HG03139 (cell line): Measurements from ENCODE around the gene PFKL.
A peak's percentile ranks its signal among the peaks of the same experiment; 100 is the strongest.
"Not testable (repeated sequence)": the region's sequence is repeated elsewhere in the genome, so short reads cannot be mapped to it uniquely, and the experiment has no call there.

Experiments
- ATAC-seq: cut with Tn5 transposase; IDR thresholded peaks from one replicate; pipeline ENCODE4 v1.9.1; 2021; ENCODE audit not compliant: unreplicated experiment

Gene PFKL

DNA sequence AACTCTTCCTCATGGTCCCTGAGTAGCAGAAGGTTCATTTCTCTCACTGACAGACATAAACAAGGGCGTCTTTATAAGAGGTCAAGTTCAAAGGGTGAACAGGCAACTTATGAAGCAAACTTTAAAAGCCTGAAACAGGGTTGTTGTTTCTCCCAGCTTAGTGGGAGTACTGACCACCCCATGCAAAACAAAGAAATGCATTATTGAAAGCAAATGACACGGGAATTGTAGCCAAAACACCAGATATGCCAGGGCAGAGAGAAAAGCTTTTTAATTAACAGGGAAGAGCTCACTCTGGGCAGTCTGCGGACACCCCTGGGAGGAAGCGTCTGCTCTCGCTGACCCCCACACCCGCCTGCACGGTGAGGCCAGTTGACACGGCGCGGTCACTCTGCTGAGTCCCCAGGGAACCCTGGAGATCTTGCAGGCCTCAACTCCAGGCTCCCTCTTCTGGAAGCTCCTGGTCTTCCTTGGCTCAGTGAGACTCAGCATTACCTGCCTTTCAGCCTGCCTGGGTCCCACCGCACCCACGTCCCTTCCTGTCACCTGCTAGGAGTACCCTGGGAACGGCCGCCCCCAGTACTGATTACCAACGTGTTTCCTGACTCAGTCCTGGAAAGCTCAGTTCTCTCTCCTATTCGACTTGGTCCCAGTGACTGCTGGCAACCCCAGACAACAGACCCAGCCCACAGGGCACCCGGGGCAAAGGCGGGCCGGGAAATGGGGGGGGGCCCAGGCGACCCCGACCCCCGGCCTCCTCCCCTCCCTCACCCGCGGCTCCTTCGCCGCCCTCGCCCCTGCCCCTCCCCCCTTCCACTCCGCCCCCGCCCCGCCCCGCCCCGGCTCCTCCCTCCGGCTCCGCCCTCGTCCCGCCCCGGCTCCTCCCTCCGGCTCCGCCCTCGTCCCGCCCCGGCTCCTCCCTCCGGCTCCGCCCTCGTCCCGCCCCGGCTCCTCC, 38.4 kb downstream of the PFKL start:
- ATAC-seq, result no peak

GRCh38 chr21:44338971-44339910, 39.4 kb downstream of the PFKL start, which contains the start of gene CFAP410:
TSS of gene CFAP410 (minus strand) at chr21:44339390. CDS start at chr21:44339194, 196 bp downstream.
- peak; percentile 83 for ATAC-seq

DNA sequence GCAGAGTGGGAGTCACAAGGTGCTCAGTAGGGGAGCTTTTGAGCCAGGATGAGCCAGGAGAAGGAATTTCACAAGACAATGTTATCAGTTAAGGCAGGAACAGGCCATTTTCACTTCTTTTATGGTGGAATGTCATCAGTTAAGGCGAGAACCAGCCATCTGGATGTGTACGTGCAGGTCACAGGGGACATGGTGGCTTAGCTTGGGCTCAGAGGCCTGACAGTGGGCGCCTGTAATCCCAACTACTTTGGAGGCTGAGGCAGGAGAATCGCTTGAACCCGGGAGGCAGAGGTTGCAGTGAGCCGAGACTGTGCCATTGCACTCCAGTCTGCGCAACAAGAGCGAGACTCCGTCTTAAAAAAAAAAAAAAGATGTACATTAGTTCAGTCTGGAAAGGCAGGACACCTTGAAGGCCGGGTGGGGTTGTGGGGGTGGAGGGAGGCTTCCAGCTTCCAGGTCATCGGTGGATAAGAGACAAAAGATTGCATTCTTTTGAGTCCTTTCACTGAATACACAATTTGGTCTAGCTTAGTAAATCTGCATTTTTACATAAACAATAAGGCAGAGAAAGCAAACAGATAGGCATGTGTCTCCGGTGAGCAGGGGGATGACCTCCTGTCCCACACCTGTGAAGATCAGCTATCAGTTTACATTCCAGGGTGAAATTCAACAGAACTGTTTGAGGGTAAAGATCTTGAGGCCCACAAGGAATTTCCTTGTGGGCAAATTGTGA, 42.0 kb downstream of the PFKL start:
- not testable (repeated sequence) for ATAC-seq

GRCh38 chr21:44342981-44343380, 43.1 kb downstream of the PFKL start:
- not testable (repeated sequence) for ATAC-seq

- no peak for ATAC-seq
Measured at GRCh38 chr21:44344541-44345183, 44.8 kb downstream of the PFKL start.

- no peak for ATAC-seq
Measured at GRCh38 chr21:44345495-44345894, 45.6 kb downstream of the PFKL start.

DNA sequence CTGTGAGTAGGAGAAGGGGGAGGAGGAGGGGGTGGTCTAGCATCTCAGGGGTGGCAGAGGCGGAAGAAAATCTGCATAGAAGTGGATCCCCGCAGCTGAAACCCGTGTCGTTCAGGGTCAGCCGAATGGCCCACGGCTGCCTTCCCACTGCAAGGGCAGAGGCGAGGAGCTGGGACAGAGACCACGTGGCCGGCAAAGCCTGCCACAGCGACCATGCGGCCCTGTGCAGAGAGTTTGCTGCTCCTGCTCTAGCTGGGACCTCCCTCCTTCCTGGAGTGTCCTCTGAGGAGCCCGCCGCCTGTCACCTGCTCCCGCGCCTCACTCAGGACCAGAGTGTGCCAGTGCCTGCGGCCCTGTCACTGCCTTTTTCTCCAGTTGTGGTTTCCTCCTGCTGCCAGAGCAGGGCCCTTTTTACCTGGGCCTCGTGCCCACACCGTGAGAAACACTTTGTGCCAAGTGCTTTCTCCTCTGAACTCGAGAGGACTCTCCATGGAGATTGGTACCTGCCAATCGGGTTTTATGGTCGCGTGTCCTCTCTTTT, 48.1 kb downstream of the PFKL start:
- no peak for ATAC-seq

- ATAC-seq, result no peak
Measured at GRCh38 chr21:44348861-44349260, 49.0 kb downstream of the PFKL start.

DNA sequence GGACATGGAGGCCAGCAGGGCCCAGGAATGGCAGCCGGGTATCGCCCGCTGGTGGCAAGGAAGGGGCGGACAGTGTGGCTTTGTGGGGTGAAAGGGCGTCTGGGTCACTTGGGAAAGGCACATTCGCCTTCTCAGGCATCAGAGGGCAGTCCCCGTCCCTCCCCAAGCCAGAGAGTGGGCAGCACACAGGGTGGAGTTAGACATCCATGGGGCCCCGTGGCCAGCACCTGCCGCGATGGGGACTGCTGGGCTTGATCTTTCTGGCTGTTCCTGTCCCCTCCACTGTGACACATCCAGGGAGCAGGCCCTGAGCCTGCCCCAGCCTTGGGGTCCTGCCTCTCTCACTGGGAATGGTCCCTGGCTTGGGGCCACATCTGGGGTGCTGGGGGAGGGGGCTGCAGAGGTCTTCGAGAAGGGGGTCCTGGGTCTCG, 49.6 kb downstream of the PFKL start:
- ATAC-seq, result no peak

DNA sequence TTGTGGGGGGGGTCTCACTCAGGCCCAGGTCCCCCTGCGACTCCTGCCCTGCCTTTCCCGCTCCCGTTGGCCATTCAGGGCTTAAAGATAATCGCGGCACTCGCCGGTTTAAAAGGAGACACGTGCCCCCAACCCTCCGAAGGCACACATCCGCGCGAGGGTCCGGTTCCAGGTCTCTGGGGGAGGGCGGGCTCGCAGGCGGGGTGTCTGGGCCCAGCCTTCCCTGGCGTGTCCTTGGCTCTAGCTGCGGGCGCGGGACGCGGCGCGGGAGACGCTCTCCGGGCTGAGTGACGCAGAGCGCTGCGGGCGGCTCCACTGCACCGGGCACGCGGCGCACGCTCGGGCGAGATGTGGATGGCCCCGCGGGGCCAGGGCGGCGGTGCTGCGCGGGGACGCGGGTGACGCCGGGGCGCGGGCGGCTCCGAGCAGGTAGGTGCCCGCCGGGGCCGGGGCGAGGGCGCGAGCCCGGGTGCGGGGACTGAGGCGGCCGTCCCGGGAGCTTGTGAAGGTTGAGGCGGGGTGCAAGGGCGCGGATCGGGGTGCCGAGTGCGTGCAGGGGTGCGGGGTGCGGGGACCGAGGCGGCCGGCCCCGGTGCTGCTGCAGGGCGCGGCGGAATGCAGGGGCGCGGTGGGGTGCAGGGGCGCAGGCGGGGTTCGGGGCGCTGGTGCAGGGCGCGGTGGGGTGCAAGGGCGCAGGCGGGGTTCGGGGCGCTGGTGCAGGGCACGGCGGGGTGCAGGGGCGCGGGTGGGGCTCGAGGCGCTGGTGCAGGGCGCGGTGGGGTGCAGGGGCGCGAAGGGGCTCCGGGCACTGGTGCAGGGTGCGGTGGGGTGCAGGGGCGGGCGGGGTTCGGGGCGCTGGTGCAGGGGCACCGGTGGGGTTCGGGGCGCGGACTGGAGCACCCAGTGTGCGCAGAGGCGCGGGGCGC, 50.3 kb downstream of the PFKL start:
- ATAC-seq, result no peak

DNA sequence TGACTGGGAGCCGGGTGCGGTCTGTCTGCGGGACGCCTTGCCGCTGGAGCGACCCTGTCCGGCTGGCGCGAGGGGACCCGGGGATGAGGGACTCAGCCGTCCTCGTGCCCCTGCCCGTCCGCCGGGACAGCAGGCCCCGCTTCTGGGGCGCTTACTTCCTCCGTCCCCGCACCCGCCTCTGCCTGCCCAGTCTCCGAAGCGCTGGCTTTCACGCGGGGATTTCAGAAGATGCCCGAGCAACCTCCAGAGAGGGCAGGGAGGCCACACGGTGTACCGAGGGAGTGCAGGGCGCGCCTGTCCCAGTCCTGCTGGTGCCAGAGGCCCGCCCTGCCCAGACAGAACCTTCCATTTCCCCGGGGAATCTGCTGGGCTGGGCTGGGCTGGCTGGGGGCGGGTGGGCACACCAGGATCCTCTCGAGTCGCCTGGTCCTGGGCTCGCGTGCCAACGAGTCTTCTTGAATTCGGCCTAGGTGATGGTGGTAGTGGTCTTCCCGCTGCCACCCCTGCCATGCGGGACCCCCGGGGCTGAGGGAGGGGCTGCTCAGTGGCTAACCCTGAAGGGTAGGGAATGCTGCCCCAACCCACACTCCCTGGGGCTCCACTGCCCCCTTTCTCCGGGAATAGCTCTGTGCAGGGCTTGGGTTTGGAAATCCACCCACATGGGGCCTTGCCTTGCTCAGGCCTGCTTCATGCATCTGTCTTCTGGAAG, 51.1 kb downstream of the PFKL start:
- ATAC-seq, result no peak

GRCh38 chr21:44351535-44352252, 51.8 kb downstream of the PFKL start:
- ATAC-seq, result no peak

- ATAC-seq, result no peak
Measured at GRCh38 chr21:44352253-44352860, 52.5 kb downstream of the PFKL start.

DNA sequence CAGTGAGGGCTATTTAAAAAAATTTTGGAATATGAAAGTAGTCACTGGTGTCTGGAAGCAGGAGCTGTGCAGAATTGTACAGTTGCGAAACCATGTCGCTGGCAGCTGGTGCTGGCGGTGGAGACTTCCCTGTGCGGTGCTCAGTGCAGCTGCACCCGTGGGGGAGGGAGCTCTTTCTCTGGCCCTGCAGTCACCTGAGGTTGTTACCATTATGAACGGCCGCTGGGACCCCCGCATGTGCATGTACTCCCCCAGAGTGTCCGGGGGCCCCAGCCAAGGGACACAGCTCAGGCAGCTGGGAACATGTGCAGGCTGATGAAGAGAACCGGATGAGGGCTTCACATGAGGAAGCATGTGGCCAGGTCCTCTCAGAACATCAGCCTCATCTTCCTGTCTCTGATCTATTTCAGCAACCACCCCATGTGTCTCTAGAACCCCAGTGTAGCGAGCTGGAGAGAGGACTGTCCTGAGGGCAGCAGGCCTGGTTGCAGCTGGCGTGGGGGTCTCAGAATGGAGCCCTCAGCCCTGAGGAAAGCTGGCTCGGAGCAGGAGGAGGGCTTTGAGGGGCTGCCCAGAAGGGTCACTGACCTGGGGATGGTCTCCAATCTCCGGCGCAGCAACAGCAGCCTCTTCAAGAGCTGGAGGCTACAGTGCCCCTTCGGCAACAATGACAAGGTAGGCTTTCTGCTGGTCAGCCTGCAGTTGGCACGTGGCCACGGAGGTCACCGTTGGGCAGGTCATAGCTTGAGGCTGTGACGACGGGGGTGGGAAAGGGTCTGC, 53.5 kb downstream of the PFKL start, which contains the start of gene TRPM2:
Gene TRPM2 (plus strand): TSS at position 431 of the 780 bp plus-strand sequence. CDS start 80 bp downstream, at position 511.
- ATAC-seq, result no peak

- ATAC-seq, result no peak
Measured at GRCh38 chr21:44354001-44354405, 54.1 kb downstream of the PFKL start.
